ENCODE results near the gene CPNE2. TPM values are rescaled to one million over a fixed set of nuclear protein-coding genes. Genes with fewer than 3 reads are reported as not detected.

CPNE2 gene
- total and polyA plus RNA-seq, 8 donors, result 49.4 to 72.1 (median 67.5) TPM

GRCh38 chr16:57131351-57131970 lies 39.1 kb downstream of the CPNE2 start:
- DNase-seq, result peak in 1 of 4 donors; percentile 50
- no peak for ATAC-seq
- Histone ChIP-seq H3K27ac (no peak overlapping the region), H3K27me3 (no peaks in the 10 kb centered on the region), H3K4me1 (peaks cover 0 to 11% of the 10 kb centered on the region in 2 donors), H3K36me3 (peaks cover 0 to 56% of the 10 kb centered on the region in 2 donors), H3K9me3 (no peaks in the 10 kb centered on the region), H3K4me3 (no peak overlapping the region)
- TF ChIP-seq, protein P1, sequence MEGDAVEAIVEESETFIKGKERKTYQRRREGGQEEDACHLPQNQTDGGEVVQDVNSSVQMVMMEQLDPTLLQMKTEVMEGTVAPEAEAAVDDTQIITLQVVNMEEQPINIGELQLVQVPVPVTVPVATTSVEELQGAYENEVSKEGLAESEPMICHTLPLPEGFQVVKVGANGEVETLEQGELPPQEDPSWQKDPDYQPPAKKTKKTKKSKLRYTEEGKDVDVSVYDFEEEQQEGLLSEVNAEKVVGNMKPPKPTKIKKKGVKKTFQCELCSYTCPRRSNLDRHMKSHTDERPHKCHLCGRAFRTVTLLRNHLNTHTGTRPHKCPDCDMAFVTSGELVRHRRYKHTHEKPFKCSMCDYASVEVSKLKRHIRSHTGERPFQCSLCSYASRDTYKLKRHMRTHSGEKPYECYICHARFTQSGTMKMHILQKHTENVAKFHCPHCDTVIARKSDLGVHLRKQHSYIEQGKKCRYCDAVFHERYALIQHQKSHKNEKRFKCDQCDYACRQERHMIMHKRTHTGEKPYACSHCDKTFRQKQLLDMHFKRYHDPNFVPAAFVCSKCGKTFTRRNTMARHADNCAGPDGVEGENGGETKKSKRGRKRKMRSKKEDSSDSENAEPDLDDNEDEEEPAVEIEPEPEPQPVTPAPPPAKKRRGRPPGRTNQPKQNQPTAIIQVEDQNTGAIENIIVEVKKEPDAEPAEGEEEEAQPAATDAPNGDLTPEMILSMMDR (IDR thresholded peaks at IDR 0.05), result no peak
- intact Hi-C loops (cut with DNase I), result no loop called here

DNA sequence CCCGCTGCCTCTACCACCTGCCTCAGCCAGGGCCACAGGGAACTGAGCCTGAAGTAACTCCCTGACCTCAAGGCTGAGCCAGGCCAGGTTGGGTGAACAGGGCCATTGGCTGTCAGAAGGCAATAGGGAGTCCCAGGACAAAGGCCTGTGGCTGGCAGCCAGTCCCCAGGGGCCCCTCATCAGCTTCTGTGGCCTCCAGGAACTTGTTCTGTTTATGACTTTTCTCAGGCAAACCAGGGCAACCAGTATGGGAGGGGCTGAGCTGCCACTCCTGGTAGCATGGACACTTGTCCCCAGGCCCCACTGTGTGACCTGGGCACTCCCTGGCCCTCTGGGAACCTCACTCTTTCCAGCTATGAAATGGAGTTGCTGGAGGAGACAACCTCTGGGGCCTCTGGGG lies 40.1 kb downstream of the CPNE2 start:
- DNase-seq (peak in 1 of 4 donors; percentile 51), ATAC-seq (peak; percentile 66)
- TF ChIP-seq, protein P1 (IDR thresholded peaks at IDR 0.05), result no peak
- Histone ChIP-seq H3K4me1 (peaks cover 0 to 11% of the 10 kb centered on the region in 2 donors), H3K27me3 (no peaks in the 10 kb centered on the region), H3K9me3 (no peaks in the 10 kb centered on the region), H3K4me3 (no peak overlapping the region), H3K27ac (no peak overlapping the region), H3K36me3 (peaks cover 0 to 51% of the 10 kb centered on the region in 2 donors)
- intact Hi-C loops (cut with DNase I), result no loop called here

- ATAC-seq (no peak), DNase-seq (peak in 1 of 4 donors; percentile 48)
- Histone ChIP-seq H3K9me3 (no peaks in the 10 kb centered on the region), H3K4me3 (no peak overlapping the region), H3K4me1 (peaks cover 0 to 11% of the 10 kb centered on the region in 2 donors), H3K27ac (no peak overlapping the region), H3K27me3 (no peaks in the 10 kb centered on the region), H3K36me3 (peaks cover 0 to 51% of the 10 kb centered on the region in 2 donors)
- TF ChIP-seq, protein P1 (IDR thresholded peaks at IDR 0.05), result no peak
- intact Hi-C loops (cut with DNase I), result no loop called here
Measured at GRCh38 chr16:57133031-57133430, 40.6 kb downstream of the CPNE2 start.

GRCh38 chr16:57133886-57134285 lies 41.5 kb downstream of the CPNE2 start:
- TF ChIP-seq, protein P1 (IDR thresholded peaks at IDR 0.05), result no peak
- peaks cover 0 to 11% of the 10 kb centered on the region in 2 donors for H3K4me1 ChIP-seq
- H3K36me3 ChIP-seq, result peaks cover 0 to 49% of the 10 kb centered on the region in 2 donors
- no peaks in the 10 kb centered on the region for H3K9me3 ChIP-seq
- intact Hi-C loops (cut with DNase I), result no loop called here
- no peak for ATAC-seq
- DNase-seq, result peak in 1 of 4 donors; percentile 51
- peak overlapping the region in 1 of 2 donors; percentile 68 for H3K27ac ChIP-seq
- no peak overlapping the region for H3K4me3 ChIP-seq
- H3K27me3 ChIP-seq, result no peaks in the 10 kb centered on the region

- peak overlapping the region in 1 of 2 donors; percentile 68 for H3K27ac ChIP-seq
- no peaks in the 10 kb centered on the region for H3K27me3 ChIP-seq
- intact Hi-C loops (cut with DNase I), result no loop called here
- DNase-seq (peak in 1 of 4 donors; percentile 50), ATAC-seq (no peak)
- H3K36me3 ChIP-seq, result peaks cover 0 to 46% of the 10 kb centered on the region in 2 donors
- no peak overlapping the region for H3K4me3 ChIP-seq
- H3K4me1 ChIP-seq, result peaks cover 0 to 20% of the 10 kb centered on the region in 2 donors
- TF ChIP-seq, protein P1 (IDR thresholded peaks at IDR 0.05), result no peak
- no peaks in the 10 kb centered on the region for H3K9me3 ChIP-seq
Measured at GRCh38 chr16:57134982-57135381, 42.6 kb downstream of the CPNE2 start.

All from left lung (tissue), 10 donors.